H1 (cell line): ENCODE measurements around the gene NKG7. TPM values are rescaled to one million over a fixed set of nuclear protein-coding genes. Genes with fewer than 3 reads are reported as not detected.

Experiments used
- CEBPB ChIP-seq: IDR thresholded peaks from 2 replicates; pipeline ENCODE4 v1.6.1; 2012; ENCODE audit warnings: low read depth, low read length
- CTBP2 ChIP-seq: IDR thresholded peaks from 2 replicates; pipeline ENCODE4 v1.7.0; 2011; ENCODE audit warnings: borderline replicate concordance, mild to moderate bottlenecking, moderate library complexity, mixed read lengths, low read length; ENCODE audit not compliant: insufficient read depth, insufficient read length
- GTF2F1 ChIP-seq: IDR thresholded peaks from 2 replicates; pipeline ENCODE4 v1.6.1; 2012; ENCODE audit warnings: low read depth, low read length, improper control_type of control experiment, borderline replicate concordance
- KDM4A ChIP-seq: IDR thresholded peaks from one replicate; pipeline ENCODE4 v1.7.1; 2012; ENCODE audit warnings: low read depth, mild to moderate bottlenecking, moderate library complexity, low read length, inconsistent platforms; ENCODE audit not compliant: severe bottlenecking
- POLR2AphosphoS5 ChIP-seq: IDR thresholded peaks from 2 replicates; pipeline ENCODE4 v1.6.1; 2011; ENCODE audit warnings: low read depth, low read length
- SAP30 ChIP-seq: fragments of 300-600 bp; sonication (generic); IDR thresholded peaks from 2 replicates; pipeline ENCODE4 v1.7.1; 2012; ENCODE audit warnings: low read length, moderate library complexity, mild to moderate bottlenecking, inconsistent platforms; ENCODE audit not compliant: insufficient read depth, insufficient replicate concordance
- SIN3A ChIP-seq, 2 experiments: IDR thresholded peaks in 1 of 2; conservative IDR thresholded peaks in 1 of 2; 2 replicates each; pipeline ENCODE4 v1.6.1; 2011 to 2012; ENCODE audit warnings: low read length in 2 of 2, improper control_type of control experiment in 1 of 2, low read depth in 1 of 2, mild to moderate bottlenecking in 1 of 2
- TAF7 ChIP-seq: optimal IDR thresholded peaks from 2 replicates; pipeline ENCODE3; 2011; ENCODE audit warnings: low read depth, mild to moderate bottlenecking, inconsistent platforms, low read length, moderate library complexity, borderline replicate concordance
- YY1 ChIP-seq: IDR thresholded peaks from 2 replicates; pipeline ENCODE4 v1.6.1; 2011; ENCODE audit warnings: low read depth, mild to moderate bottlenecking, low read length
- polyA plus RNA-seq, 7 experiments: library from polyadenylated mRNA; depleted of rRNA in 3 of 7; stranded (reverse) in 5 of 7; unstranded in 2 of 7; fragments of >200 nt in 5 of 7; fragments of 200-250 nt in 2 of 7; gene quantifications; 1 replicate in 5 of 7; 2 replicates in 1 of 7; 4 replicates in 1 of 7; pipeline versions ENCODE4 v1.2.1 to v1.2.3, GENCODE V29; 2011 to 2013; ENCODE audit warnings: missing spikeins in 2 of 7, mixed read lengths in 2 of 7
- total RNA-seq: library from RNA; stranded (reverse); fragmentation: NEBNext Ultra II Directional; extraction: Animal tissue kit (Norgen Biotek cat#: 25700); gene quantifications from 2 replicates; pipeline ENCODE4 v1.2.1, GENCODE V29; 2021

NKG7 gene
- total and polyA plus RNA-seq, 2 of the 8 experiments (the other 6 are each of a cell fraction or from before 2014, with no cell fraction given): not detected

DNA sequence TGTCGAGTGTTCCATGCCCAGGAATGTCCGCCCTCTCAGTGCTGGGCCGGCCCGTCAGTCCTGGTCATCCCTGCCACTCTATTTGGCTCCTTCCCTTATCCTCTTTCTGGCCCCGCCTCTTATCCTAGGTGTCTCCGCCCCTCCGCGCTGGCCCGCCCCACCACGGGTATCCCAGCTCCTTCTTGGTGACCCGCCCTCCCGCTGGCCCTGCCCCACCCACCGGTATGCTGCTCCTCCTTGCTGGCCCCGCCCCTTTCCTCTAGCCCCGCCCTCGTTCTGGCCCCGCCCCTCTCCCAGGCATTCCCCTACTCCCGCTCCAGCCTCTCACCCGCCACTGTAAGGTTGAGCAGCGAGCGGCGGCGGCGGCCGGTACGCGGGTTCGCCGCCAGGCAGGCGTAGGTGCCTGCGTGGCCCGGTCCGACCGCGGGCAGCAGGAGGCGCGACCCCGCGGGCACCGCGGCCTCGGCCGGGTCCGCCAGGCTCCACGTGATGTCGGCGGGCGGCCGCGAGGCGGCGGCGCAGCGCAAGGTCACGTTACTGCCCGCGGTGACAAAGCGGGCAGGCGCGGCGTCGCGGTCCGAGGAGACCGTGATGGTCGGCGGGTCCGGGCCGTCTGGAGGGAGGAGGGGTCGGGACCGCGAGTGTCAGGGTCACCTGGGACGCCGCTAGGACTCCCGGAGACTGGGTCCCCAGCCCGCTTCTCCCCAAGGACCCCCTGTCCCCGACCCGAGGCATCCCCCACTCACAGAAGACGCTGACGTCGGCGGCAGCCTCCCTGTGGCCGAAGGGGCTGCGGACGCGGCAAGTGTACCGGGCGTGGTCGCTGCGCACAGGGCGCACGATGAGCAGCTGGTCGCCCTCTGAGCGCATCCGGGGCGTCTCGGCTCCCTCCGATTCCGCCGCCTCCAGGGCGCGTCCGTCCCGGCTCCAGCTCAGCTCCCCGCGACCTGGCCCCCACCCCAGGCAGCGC lies 32.5 kb downstream of the NKG7 start (continued):
- TF ChIP-seq CEBPB (no peak), YY1 (no peak), TAF7 (peak; percentile 85), POLR2AphosphoS5 (peak; percentile 67), CTBP2 (no peak), SIN3A (conservative IDR thresholded peaks at IDR 0.05 in 1 of 2, IDR thresholded peaks at IDR 0.05 in 1 of 2; ENCODE audit: low read depth in 1 of 2, low read length in 2 of 2) (peak in 1 of 2 experiments; percentile 34; a peak in 1 of 4 replicates), SAP30 (no peak), GTF2F1 (0 out of 2 replicates have a peak, but pooled peaks have one; percentile 32), KDM4A (peak; percentile 91)
